A549 (cell line): ENCODE results near the gene EXT2. TPM values are rescaled to one million over a fixed set of nuclear protein-coding genes. Genes with fewer than 3 reads are reported as not detected.

Experiments used
- ATAC-seq, 2 experiments: fragments of 200-7000 bp in 1 of 2; fragments of >200 bp in 1 of 2; cut with Nextera tagmentation in 1 of 2; cut with Tn5 transposase in 1 of 2; 3 replicates each; pipeline versions ENCODE4 v1.8.0 to v1.9.1; 2018 to 2020; ENCODE audit warnings: mild to moderate bottlenecking in 1 of 2, moderate library complexity in 1 of 2
- CTCF ChIA-PET: fragments of 300-600 bp; sonication (Branson Sonifier 250); formaldehyde crosslinking; extraction: SDS; loops from one replicate; lab custom pipeline; 2021; ENCODE audit warnings: antibody characterized with exemption, inconsistent platforms; lab: Yijun Ruan, JAX
- POLR2A ChIA-PET: fragments of 350-600 bp; formaldehyde crosslinking; extraction: SDS; loops from one replicate; lab custom pipeline; 2021; ENCODE audit warnings: antibody characterized with exemption, inconsistent platforms; lab: Yijun Ruan, JAX
- DNase-seq, 2 experiments: peaks; one replicate each; pipeline versions ENCODE4 v3.0.0 to v3.0.0-alpha.2; 2011 to 2016; ENCODE audit warnings: low read depth in 1 of 2, low spot score in 1 of 2
- FAIRE-seq: peaks from 2 replicates; lab custom pipeline; 2011; peaks lifted over from hg19 to GRCh38; lab: Jason Lieb, UNC
- H3K27ac ChIP-seq, 2 experiments: fragments of >200 bp; sonication (Bioruptor Twin); formaldehyde crosslinking; 3 replicates each; pipeline ENCODE4 v1.5.1; 2016 to 2017
- H3K4me1 ChIP-seq: fragments of >200 bp; sonication (Bioruptor Twin); formaldehyde crosslinking; 3 replicates; pipeline ENCODE4 v1.6.1; 2016
- H3K4me2 ChIP-seq: fragments of >200 bp; sonication (Bioruptor Twin); formaldehyde crosslinking; 3 replicates; pipeline ENCODE4 v1.6.1; 2016
- H3K4me3 ChIP-seq: fragments of >200 bp; sonication (Bioruptor Twin); formaldehyde crosslinking; 3 replicates; pipeline ENCODE4 v1.5.1; 2016
- H3K9me3 ChIP-seq: fragments of >200 bp; sonication (Bioruptor Twin); formaldehyde crosslinking; 3 replicates; pipeline ENCODE4 v1.6.1; 2016
- BCL3 ChIP-seq: fragments of >200 bp; sonication (Bioruptor Twin); formaldehyde crosslinking; IDR thresholded peaks from 3 replicates; pipeline ENCODE4 v1.6.1; 2016
- BHLHE40 ChIP-seq: IDR thresholded peaks from 2 replicates; pipeline ENCODE4 v1.6.1; 2012; ENCODE audit warnings: low read depth, low read length, inconsistent platforms
- CBX8 ChIP-seq: fragments of 200-600 bp; sonication (generic); IDR thresholded peaks from 2 replicates; pipeline ENCODE4 v1.6.1; 2016
- CEBPB ChIP-seq, 2 experiments: fragments of >200 bp in 1 of 2; sonication (Bioruptor Twin) in 1 of 2; formaldehyde crosslinking in 1 of 2; IDR thresholded peaks; 2 replicates each; pipeline ENCODE4 v1.6.1; 2012 to 2016
- CHD4 ChIP-seq: fragments of 200-600 bp; sonication (generic); IDR thresholded peaks from 2 replicates; pipeline ENCODE4 v1.6.1; 2016; ENCODE audit warnings: antibody characterized with exemption, mild to moderate bottlenecking, borderline replicate concordance
- ELK1 ChIP-seq: fragments of 150-350 bp; IDR thresholded peaks from 2 replicates; pipeline ENCODE4 v1.6.1; 2014; ENCODE audit warnings: low read depth, mild to moderate bottlenecking, low read length
- EP300 ChIP-seq, 2 experiments: fragments of >200 bp; sonication (Bioruptor Twin); formaldehyde crosslinking; IDR thresholded peaks; 2 replicates in 1 of 2; 3 replicates in 1 of 2; pipeline ENCODE4 v1.6.1; 2016 to 2017
- ESRRA ChIP-seq: fragments of 150-350 bp; IDR thresholded peaks from 2 replicates; pipeline ENCODE4 v1.6.1; 2014; ENCODE audit warnings: mild to moderate bottlenecking, low read length, borderline replicate concordance
- FOSL2 ChIP-seq, 2 experiments: fragments of 450-650 bp in 1 of 2; fragments of >200 bp in 1 of 2; sonication (Bioruptor Twin) in 1 of 2; formaldehyde crosslinking; IDR thresholded peaks; 2 replicates each; pipeline versions ENCODE4 v1.5.0 to v1.6.1; 2016 to 2020; ENCODE audit warnings: mild to moderate bottlenecking in 1 of 2, moderate library complexity in 1 of 2
- FOXS1 ChIP-seq: fragments of 250-450 bp; sonication (Bioruptor Pico); IDR thresholded peaks from 2 replicates; pipeline ENCODE4 v1.5.0; 2020; ENCODE audit warnings: mild to moderate bottlenecking, moderate library complexity
- HDAC2 ChIP-seq: fragments of 200-600 bp; sonication (generic); IDR thresholded peaks from 2 replicates; pipeline ENCODE4 v1.6.1; 2016
- HEYL ChIP-seq: fragments of 250-450 bp; sonication (Bioruptor Pico); IDR thresholded peaks from 2 replicates; pipeline ENCODE4 v1.8.0; 2021; ENCODE audit warnings: mild to moderate bottlenecking, moderate library complexity
- HOXA7 ChIP-seq: fragments of 250-450 bp; sonication (Bioruptor Pico); IDR thresholded peaks from 2 replicates; pipeline ENCODE4 v1.5.0; 2020; ENCODE audit warnings: mild to moderate bottlenecking, moderate library complexity
- KDM1A ChIP-seq: fragments of 200-600 bp; sonication (generic); IDR thresholded peaks from 2 replicates; pipeline ENCODE4 v1.6.1; 2016; ENCODE audit warnings: low read depth, mild to moderate bottlenecking
- KDM5A ChIP-seq: fragments of 200-600 bp; sonication (generic); IDR thresholded peaks from 2 replicates; pipeline ENCODE4 v1.6.1; 2016; ENCODE audit warnings: antibody characterized with exemption, mild to moderate bottlenecking
- MAZ ChIP-seq: fragments of 150-350 bp; IDR thresholded peaks from 2 replicates; pipeline ENCODE4 v1.6.1; 2014; ENCODE audit warnings: antibody characterized with exemption, low read depth, low read length, borderline replicate concordance
- NFE2L2 ChIP-seq: fragments of 150-350 bp; conservative IDR thresholded peaks from 2 replicates; pipeline ENCODE4 v1.6.1; 2014; ENCODE audit warnings: low read length
- NPAS2 ChIP-seq: fragments of 250-450 bp; sonication (Bioruptor Pico); IDR thresholded peaks from 2 replicates; pipeline ENCODE4 v1.8.0; 2022; ENCODE audit warnings: mild to moderate bottlenecking, moderate library complexity, borderline replicate concordance
- PBX3 ChIP-seq: IDR thresholded peaks from 2 replicates; pipeline ENCODE4 v1.6.1; 2012
- RCOR1 ChIP-seq: fragments of 150-350 bp; IDR thresholded peaks from 2 replicates; pipeline ENCODE4 v1.6.1; 2014; ENCODE audit warnings: antibody characterized with exemption, low read length, low read depth
- REST ChIP-seq: fragments of 200-600 bp; sonication (generic); IDR thresholded peaks from 2 replicates; pipeline ENCODE4 v1.6.1; 2016; ENCODE audit warnings: antibody characterized with exemption, mild to moderate bottlenecking, moderate library complexity
- RFX5 ChIP-seq: fragments of 450-650 bp; IDR thresholded peaks from 2 replicates; pipeline ENCODE4 v1.7.1; 2014; ENCODE audit warnings: antibody characterized with exemption, mild to moderate bottlenecking, moderate library complexity
- SMC3 ChIP-seq: fragments of >200 bp; sonication (Bioruptor Twin); formaldehyde crosslinking; IDR thresholded peaks from 3 replicates; pipeline ENCODE4 v1.6.1; 2018; ENCODE audit warnings: inconsistent platforms
- SREBF2 ChIP-seq: fragments of 450-650 bp; IDR thresholded peaks from 2 replicates; pipeline ENCODE4 v1.6.1; 2014; ENCODE audit warnings: mild to moderate bottlenecking, moderate library complexity
- TP53 ChIP-seq: fragments of 250-450 bp; sonication (Bioruptor Pico); IDR thresholded peaks from 2 replicates; pipeline ENCODE4 v1.5.0; 2021; ENCODE audit warnings: mild to moderate bottlenecking, moderate library complexity
- USF2 ChIP-seq: fragments of 450-650 bp; IDR thresholded peaks from 2 replicates; pipeline ENCODE4 v1.6.1; 2014; ENCODE audit warnings: antibody characterized with exemption
- ZNF302 ChIP-seq: fragments of 250-450 bp; sonication (Bioruptor Pico); IDR thresholded peaks from 2 replicates; pipeline ENCODE4 v1.9.0; 2021; ENCODE audit warnings: inconsistent platforms, mild to moderate bottlenecking, moderate library complexity
- WGBS: methylation state at CpG from one replicate; pipeline ENCODE4 v1.1.6; 2017; ENCODE audit errors: missing lambda C conversion rate; 5-methylcytosine and 5-hydroxymethylcytosine counted together
- polyA plus RNA-seq, 4 experiments: library from polyadenylated mRNA; depleted of rRNA in 3 of 4; stranded (reverse); fragments of >200 nt; fragmentation: RNase III in 1 of 4; extraction: RNeasy Plus Mini Kit Qiagen cat#74134 plus additional on column Dnase treatment in 1 of 4; gene quantifications; 2 replicates in 3 of 4; 3 replicates in 1 of 4; pipeline ENCODE4 v1.2.3, GENCODE V29; 2011 to 2017

Gene EXT2
- polyA plus RNA-seq, 2 of the 4 experiments (the other 2 are of a cell fraction): 56.5 to 77.3 TPM

- ChIA-PET CTCF (interaction anchor here (0.6 kb wide), 1 partner anchor 455 kb away, joined by 3 read pairs; no protein-coding TSS in a partner anchor), POLR2A (no interaction called here)
- H3K9me3 ChIP-seq: no peaks in the 10 kb centered on the region
- H3K4me2 ChIP-seq: no peak overlapping the region
- FAIRE-seq (no peak), ATAC-seq (no peak), DNase-seq (no peak)
- 84% methylated on average over 3 of the region's 3 CpGs for WGBS
- no peaks in the 10 kb centered on the region for H3K4me1 ChIP-seq
- H3K4me3 ChIP-seq: no peak overlapping the region
- TF ChIP-seq EP300 (IDR thresholded peaks at IDR 0.05) (no peak), HDAC2 (no peak), CHD4 (no peak), FOXS1 (no peak), RFX5 (no peak), NFE2L2 (no peak), BCL3 (no peak), PBX3 (no peak), SREBF2 (no peak), KDM5A (no peak), NPAS2 (CRISPR knock-in tag) (no peak)
- H3K27ac ChIP-seq: no peak overlapping the region
These were observed 108.0 kb downstream of the EXT2 start for GRCh38 chr11:44203270-44204043.

- Histone ChIP-seq H3K9me3 (no peaks in the 10 kb centered on the region), H3K4me2 (no peak overlapping the region), H3K27ac (no peak overlapping the region), H3K4me3 (no peak overlapping the region), H3K4me1 (no peaks in the 10 kb centered on the region)
- CTCF ChIA-PET: interaction anchor here (1.3 kb wide), 1 partner anchor 19 kb away, joined by 3 read pairs; no protein-coding TSS in a partner anchor
- 78% methylated on average over 3 of the region's 3 CpGs for WGBS
- POLR2A ChIA-PET: no interaction called here
- TF ChIP-seq HEYL (no peak), USF2 (no peak), SREBF2 (no peak), KDM1A (no peak), HDAC2 (no peak), ZNF302 (CRISPR knock-in tag) (no peak), REST (no peak), TP53 (CRISPR knock-in tag) (no peak), RCOR1 (no peak), ESRRA (no peak), ELK1 (no peak), MAZ (no peak), CBX8 (no peak), FOSL2 (IDR thresholded peaks at IDR 0.05) (no peak), FOSL2 (CRISPR knock-in tag; IDR thresholded peaks at IDR 0.05) (no peak), KDM5A (no peak), HOXA7 (CRISPR knock-in tag) (no peak), CHD4 (no peak), BHLHE40 (no peak), SMC3 (no peak), CEBPB (IDR thresholded peaks at IDR 0.05) (no peak)
- DNase-seq: no peak
- no peak for ATAC-seq
- FAIRE-seq: no peak
These were observed 109.9 kb downstream of the EXT2 start for GRCh38 chr11:44205352-44205751.
